UCSD-AML1 (cell line): ENCODE data around the gene MBNL3.

Experiments used
- DNase-seq: peaks from one replicate; lab custom pipeline; 2025; ENCODE audit not compliant: unreplicated experiment; lab: John Stamatoyannopoulos, UW

Gene MBNL3

GRCh38 chrX:132423323-132423722 lies 65.5 kb downstream of the MBNL3 start:
- no peak for DNase-seq

DNA sequence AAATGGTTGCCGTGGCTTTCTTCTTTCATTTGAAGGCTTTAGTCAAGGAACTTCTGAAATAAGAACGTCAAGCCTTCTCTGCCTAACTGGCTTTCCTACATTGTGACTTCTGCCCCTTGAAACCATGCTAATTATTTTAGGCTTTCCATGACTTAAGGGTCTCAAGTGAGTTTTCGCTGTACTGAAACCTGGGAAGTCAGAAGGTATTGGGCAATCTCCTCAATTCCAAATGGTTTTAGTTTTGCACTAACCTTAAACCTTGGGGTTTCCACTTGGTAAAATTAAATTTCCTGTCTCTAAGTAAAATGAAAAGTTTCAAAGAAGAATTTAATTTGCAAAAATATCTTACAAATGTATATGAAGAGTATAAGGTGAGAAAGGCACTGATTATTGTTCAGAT lies 73.8 kb downstream of the MBNL3 start:
- no peak for DNase-seq

GRCh38 chrX:132414404-132414803 lies 74.4 kb downstream of the MBNL3 start:
- DNase-seq, result no peak

DNA sequence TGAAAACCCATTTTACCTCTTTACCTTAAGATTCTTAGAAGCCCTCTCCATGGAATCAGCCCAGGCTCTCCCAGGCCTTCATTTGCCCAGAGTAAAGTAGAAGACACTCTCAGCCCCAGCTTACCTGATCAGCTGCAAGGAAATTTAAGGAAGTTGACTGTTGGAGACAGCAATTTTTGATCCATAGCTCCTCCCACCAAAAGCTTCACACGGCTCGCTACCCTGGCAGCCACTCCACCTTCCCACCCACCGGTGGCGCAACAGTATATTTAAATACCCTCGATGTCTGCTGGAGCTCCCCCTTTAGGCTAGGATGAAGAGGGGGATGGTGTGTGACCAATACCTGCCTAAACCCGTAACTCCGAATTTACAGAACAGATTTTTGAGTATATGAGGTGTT lies 75.4 kb downstream of the MBNL3 start:
- DNase-seq, result no peak

DNA sequence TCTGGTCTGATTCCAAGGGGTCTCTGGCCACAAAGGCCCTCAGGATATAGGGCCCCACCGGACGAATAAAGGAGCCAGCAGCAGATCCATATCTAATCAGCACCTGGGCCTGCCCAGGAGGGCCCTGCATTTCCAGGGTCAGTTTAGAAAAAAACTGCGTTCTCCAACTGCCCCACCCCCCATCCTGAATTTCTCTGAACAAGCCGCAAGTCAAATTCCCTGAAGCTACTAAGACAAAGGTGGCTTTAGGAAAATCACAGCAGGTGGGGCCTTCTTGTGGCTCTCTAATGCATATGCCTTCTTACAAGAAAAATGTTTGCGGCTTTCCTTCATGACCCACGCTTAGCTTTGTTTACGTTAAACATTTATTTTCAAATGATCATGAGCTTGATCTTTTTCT lies 76.6 kb downstream of the MBNL3 start:
- no peak for DNase-seq

DNA sequence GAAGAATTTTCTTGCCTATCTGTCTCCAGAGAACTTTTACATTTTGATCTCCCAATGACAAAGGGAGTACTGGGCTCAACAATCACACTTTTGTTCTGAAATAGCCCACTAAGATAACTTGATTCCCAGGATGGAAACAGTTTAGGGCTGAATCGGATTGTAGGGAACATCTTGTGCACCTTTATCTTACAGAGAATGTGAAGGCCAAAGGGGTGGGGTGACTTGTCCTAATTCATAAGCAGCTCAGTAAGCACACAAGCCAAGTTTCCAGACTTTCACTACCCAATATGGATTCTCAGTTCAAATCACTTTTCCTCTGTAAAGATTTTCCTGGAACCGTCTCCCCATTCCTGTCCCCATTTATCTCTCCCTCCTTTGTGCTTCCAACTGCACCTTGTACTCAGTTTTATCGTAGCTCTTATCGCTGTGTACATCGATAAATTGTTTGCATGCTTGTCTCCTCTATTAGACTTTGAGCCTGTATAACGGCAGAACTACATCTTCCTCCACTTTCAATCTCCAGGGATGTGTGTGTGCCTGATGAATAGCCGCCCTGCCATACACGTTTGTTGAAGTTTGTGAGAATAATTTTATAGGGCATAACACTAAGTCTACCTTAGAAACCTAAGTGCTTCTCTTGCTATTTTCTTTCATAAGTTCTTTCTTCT lies 77.4 kb downstream of the MBNL3 start:
- no peak for DNase-seq

GRCh38 chrX:132409780-132410556 lies 78.9 kb downstream of the MBNL3 start:
- DNase-seq, result no peak

- no peak for DNase-seq
Observed at GRCh38 chrX:132407691-132408090, 81.1 kb downstream of the MBNL3 start.

GRCh38 chrX:132406106-132406505 lies 82.7 kb downstream of the MBNL3 start:
- no peak for DNase-seq

GRCh38 chrX:132404266-132404665 lies 84.6 kb downstream of the MBNL3 start:
- DNase-seq, result no peak

DNA sequence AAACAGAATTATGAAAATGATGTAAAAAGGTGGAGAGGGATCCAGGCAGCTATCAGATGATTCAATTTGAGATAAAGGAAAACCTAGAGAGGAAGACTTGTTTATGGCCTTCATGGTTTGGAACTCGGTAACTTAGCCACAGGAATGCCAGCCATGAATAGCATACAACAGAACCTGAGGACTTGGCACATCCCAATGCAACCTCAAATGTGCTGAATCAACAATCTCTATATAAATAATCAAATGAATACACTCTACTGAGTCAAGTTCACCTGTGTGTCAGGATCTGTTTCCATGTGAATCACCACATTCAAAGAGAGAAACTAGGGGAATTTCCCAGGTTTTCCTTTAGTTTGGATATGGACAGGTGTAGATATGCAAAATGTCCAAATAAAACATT lies 86.9 kb downstream of the MBNL3 start:
- no peak for DNase-seq

DNA sequence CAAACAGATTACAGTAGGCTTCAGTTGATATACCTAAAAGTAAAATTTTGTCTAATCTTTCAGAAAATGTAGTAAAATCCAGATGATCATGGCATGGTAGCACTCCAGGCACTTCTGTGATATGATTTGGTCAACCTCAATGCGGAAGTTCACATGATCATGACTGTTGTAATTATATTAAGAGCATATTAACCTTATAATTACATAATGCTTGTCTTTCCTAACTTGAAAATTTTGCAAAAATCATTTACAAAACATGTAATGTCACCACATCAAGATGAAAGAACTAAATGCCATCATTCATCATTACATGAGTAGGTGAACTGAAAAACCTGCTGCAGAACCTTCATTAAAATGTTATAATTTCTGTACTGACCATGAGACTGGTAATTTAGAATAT lies 88.1 kb downstream of the MBNL3 start:
- DNase-seq, result no peak

DNA sequence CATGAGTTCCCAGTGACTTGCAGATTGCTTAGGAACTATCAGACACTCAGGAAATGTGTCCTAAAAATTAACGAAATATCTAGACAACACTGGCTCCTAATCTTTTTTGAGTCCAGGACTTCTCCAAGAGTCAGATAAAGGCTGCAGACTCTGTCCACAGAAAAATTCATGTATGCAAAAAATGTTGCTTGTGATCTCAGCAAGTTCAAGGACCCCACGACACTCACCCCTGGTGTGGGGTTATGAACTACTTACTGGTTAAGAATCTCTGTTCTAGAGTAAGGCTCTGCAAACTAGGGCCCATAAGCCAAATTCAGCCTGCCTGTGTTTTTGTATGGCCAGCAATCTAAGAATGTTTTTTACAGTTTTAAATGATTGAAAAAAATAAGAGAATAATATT lies 93.2 kb downstream of the MBNL3 start:
- no peak for DNase-seq

GRCh38 chrX:132395026-132395425 lies 93.8 kb downstream of the MBNL3 start:
- DNase-seq, result no peak

DNA sequence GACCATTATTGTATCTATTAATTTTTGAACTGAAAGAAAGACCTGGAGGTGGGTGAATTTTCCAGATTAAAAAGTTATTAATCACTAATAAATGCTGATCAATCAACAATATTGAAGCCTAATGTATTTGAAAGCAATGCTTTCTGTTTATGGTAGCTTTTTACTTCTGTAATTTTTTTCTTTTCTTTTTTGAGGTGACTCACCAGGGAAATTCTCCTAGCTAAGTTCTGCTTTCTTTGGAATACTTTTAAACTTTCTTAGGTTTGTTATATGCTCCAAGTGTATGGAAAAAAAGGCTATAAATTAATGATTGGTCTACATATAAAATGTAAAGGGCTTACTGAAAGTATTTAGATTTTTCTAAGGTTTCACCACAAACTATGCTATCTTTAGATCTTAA lies 94.2 kb downstream of the MBNL3 start:
- no peak for DNase-seq

DNA sequence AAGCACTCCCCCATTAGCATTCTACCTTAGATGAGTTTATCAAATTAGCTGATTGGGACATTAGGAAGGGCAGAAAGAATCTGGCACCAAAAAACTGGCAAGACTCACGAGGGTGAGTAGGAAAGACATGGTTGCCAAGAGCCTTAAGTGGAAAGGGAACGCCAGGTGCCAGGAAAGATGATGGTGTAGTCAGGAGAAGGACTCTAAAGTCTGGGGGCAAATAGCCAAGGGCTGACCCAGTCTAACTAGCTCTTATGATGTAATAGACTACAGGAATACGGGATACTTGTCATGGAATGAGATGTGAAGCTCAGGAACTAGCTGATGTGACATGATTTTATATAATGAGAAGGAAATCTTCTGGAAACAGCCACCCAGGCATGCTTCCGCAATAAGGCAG lies 94.8 kb downstream of the MBNL3 start:
- no peak for DNase-seq

- DNase-seq, result no peak
Observed at GRCh38 chrX:132393485-132393884, 95.4 kb downstream of the MBNL3 start.

- DNase-seq, result no peak
Observed at GRCh38 chrX:132393085-132393484, 95.8 kb downstream of the MBNL3 start.

DNA sequence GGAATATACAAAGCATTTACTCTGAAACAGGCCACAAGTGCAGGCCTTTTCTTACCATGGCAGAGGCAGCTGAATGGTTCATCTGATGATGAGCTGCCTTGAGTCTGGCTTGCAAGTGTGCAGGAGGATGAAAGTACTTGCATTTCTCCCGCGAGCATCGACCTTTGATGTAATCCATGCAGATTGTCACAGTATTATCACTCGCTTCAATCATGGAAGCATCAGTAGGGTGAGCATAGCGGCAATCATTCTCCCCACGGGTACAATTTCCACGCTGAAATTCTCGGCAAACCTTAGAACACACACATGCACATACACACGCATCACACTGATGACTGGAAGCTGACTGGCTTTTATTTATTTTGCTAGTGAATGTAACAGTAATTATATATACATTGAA lies 98.0 kb downstream of the MBNL3 start:
- no peak for DNase-seq

DNA sequence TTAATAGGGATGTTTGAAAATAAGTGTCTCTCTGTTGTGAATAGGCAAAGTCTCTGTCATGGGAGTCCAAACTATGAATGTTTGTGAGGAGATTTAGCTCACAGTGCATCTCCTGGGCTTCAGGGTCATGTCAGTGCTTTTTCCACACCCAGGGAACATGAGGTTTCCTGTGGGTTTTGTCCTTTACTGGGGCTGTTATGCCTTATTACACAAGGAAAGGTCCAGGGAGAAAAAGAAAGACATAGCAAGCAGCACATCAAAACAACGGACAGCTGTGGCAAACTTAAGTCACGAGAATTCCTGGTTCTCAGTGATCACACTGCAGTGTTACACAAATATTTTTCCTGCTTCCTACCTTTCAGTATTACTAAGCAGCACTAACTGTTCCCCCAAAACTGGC lies 99.4 kb downstream of the MBNL3 start:
- no peak for DNase-seq

DNA sequence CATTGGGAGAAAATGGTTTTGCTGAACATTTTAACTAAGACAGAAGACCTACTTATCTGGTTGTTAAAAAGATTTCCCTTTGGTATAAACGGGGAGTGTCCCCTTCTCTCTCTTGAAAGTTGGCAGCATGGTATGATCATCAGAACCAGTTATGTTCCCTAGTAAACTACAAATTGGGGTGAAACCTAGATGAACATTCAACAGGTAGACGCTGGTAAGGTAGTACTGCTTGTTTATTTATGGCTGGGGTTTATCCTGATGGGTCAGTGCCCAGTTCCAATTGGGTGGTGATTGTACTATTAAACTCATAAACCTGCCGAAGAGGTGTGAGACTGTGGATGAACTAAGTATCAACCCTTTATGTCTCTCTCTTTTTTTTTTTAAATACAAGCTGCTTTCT lies 100.5 kb downstream of the MBNL3 start:
- DNase-seq, result no peak

- no peak for DNase-seq
Observed at GRCh38 chrX:132384301-132384700, 104.5 kb downstream of the MBNL3 start.

DNA sequence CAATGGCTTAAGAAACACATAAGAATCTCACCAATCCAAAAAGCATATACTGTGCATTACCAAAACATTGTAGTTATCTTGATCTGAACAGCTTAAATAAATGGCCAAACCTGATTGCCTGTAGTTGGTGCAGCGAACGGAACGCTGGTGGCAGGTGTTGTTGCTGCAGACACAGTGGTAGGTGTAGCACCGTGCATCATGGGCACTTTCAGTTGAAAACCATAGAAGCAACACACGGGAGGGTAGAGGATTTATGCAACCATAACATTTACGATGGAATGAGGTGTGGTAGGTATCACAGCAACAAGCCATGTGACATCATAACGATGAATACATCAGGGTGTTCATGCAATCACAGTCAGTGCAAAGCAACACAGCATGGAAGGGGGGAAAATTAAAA lies 106.8 kb downstream of the MBNL3 start:
- DNase-seq, result no peak
